ENCODE results near the gene SAP30BP. TPM values are rescaled to one million over a fixed set of nuclear protein-coding genes. Genes with fewer than 3 reads are reported as not detected.

SAP30BP gene
- total and polyA plus RNA-seq, 2 donors (not counting 3 experiments of a cell fraction or from before 2014, with no cell fraction given): 116 to 151 TPM

GRCh38 chr17:75639771-75640555, 27.2 kb upstream of the SAP30BP start:
- no peaks in the 10 kb centered on the region for H4K20me1 ChIP-seq (replicated peaks; ENCODE audit: control insufficient read depth, extremely low read depth, insufficient read depth, low read length)
- no peaks in the 10 kb centered on the region for H3K9me1 ChIP-seq (replicated peaks; ENCODE audit: control insufficient read depth, extremely low read depth, insufficient read depth, low read length)
- H3K27ac ChIP-seq (ENCODE audit: insufficient read depth, low read depth, low read length): no peak overlapping the region
- no peak overlapping the region for H2AFZ ChIP-seq (ENCODE audit: low read depth, low read length)
- H3K4me3 ChIP-seq (replicated peaks in 1 of 3; ENCODE audit: insufficient read depth in 1 of 3, low read depth in 1 of 3, low read length in 3 of 3): no peak overlapping the region
- ChIA-PET POLR2A (no interaction called here), CTCF (interaction anchor here (1.1 to 2.8 kb wide), 3 partner anchors 12 to 108 kb away, joined by 4 to 16 read pairs (median 4); no protein-coding TSS in a partner anchor)
- FAIRE-seq (no peak), DNase-seq (ENCODE audit: low read depth, low spot score) (no peak)
- H3K36me3 ChIP-seq (ENCODE audit: control insufficient read depth in 2 of 2, extremely low read depth in 1 of 2, insufficient read depth in 2 of 2, low read length in 2 of 2): peaks cover 0 to 3% of the 10 kb centered on the region in 2 experiments
- TF ChIP-seq MYC (IDR thresholded peaks at IDR 0.05; ENCODE audit: low read depth, low read length): no peak
- TF ChIP-seq JUN (IDR thresholded peaks at IDR 0.05; ENCODE audit: borderline replicate concordance, insufficient read depth, insufficient read length, low read depth): no peak
- no peak for TF ChIP-seq POLR2AphosphoS5 (IDR thresholded peaks at IDR 0.05; ENCODE audit: insufficient read depth, low read depth, low read length)
- TF ChIP-seq MAX (IDR thresholded peaks at IDR 0.05; ENCODE audit: insufficient read depth, insufficient read length): no peak
- TF ChIP-seq POLR2A (IDR thresholded peaks at IDR 0.05; ENCODE audit: low read depth, low read length): no peak
- no peak for TF ChIP-seq GATA2 (IDR thresholded peaks at IDR 0.05; ENCODE audit: insufficient read depth, insufficient read length, low read depth, low read length)
- TF ChIP-seq FOS (IDR thresholded peaks at IDR 0.05; ENCODE audit: borderline replicate concordance, insufficient read depth, low read length): no peak
- TF ChIP-seq CTCF (IDR thresholded peaks at IDR 0.05; ENCODE audit: extremely low read depth in 1 of 2, insufficient read depth in 1 of 2, low read depth in 1 of 2, low read length in 2 of 2): no peak
- TF ChIP-seq EZH2 (IDR thresholded peaks at IDR 0.05; ENCODE audit: borderline replicate concordance, low read depth, low read length, severe bottlenecking): no peak
- H3K27me3 ChIP-seq (ENCODE audit: control insufficient read depth in 2 of 2, insufficient read depth in 2 of 2, low read length in 2 of 2): no peaks in the 10 kb centered on the region
- intact Hi-C loops (cut with micrococcal nuclease): no loop called here
- no peaks in the 10 kb centered on the region for H3K4me1 ChIP-seq (ENCODE audit: control insufficient read depth, extremely low read depth, insufficient read depth, low read length)
- dilution Hi-C loops (cut with MboI; ENCODE audit: extremely low pct_ligation_motif_present, low sequenced_read_pairs): no loop called here
- no TSS peak for BruUV-seq (replicated peaks)
- no peaks in the 10 kb centered on the region for H3K9me3 ChIP-seq (replicated peaks; ENCODE audit: control insufficient read depth, insufficient read depth, low read length)
- no peaks in the 10 kb centered on the region for H3K79me2 ChIP-seq (ENCODE audit: control insufficient read depth, insufficient read depth, low read length)
- no peak overlapping the region for H3K4me2 ChIP-seq (ENCODE audit: insufficient read depth, low read length)
- no peak overlapping the region for H3K9ac ChIP-seq (replicated peaks; ENCODE audit: extremely low read depth, insufficient read depth, low read length)

Measured in endothelial cell of umbilical vein (primary cell).